Liver (tissue), 9 donors: ENCODE measurements around the gene TRPT1. TPM values are rescaled to one million over a fixed set of nuclear protein-coding genes. Genes with fewer than 3 reads are reported as not detected.

Experiments
- DNase-seq: peaks from one replicate; pipeline ENCODE4 v3.0.0-alpha.2; 2017; ENCODE audit warnings: low spot score
- H3K27ac ChIP-seq, 2 donors: one replicate each; pipeline ENCODE4 v1.7.0; 2013; ENCODE audit warnings: inconsistent platforms in 2 of 2, low read length in 2 of 2, control low read depth in 1 of 2, low read depth in 1 of 2, mild to moderate bottlenecking in 1 of 2
- H3K27me3 ChIP-seq, 4 donors: one replicate each; pipeline versions ENCODE4 v1.6.1 to v1.7.0; 2013; ENCODE audit warnings: low read length in 3 of 4, inconsistent platforms in 1 of 4, mild to moderate bottlenecking in 1 of 4, moderate library complexity in 1 of 4; ENCODE audit not compliant: control insufficient read depth in 4 of 4, insufficient read depth in 4 of 4
- H3K36me3 ChIP-seq, 4 donors: one replicate each; pipeline versions ENCODE4 v1.6.1 to v1.7.0; 2013; ENCODE audit warnings: low read length in 3 of 4, mild to moderate bottlenecking in 3 of 4, low read depth in 1 of 4, moderate library complexity in 1 of 4; ENCODE audit not compliant: control insufficient read depth in 4 of 4, insufficient read depth in 3 of 4
- H3K4me1 ChIP-seq, 4 donors: one replicate each; pipeline versions ENCODE4 v1.6.1 to v1.7.0; 2013; ENCODE audit warnings: low read length in 3 of 4, mild to moderate bottlenecking in 3 of 4, moderate library complexity in 1 of 4; ENCODE audit not compliant: control insufficient read depth in 4 of 4, insufficient read depth in 4 of 4
- H3K4me3 ChIP-seq, 3 donors: one replicate each; pipeline versions ENCODE4 v1.6.1 to v1.7.0; 2013; ENCODE audit warnings: low read length in 3 of 3, control low read depth in 1 of 3, low read depth in 1 of 3, mild to moderate bottlenecking in 1 of 3
- H3K9ac ChIP-seq, 2 donors: one replicate each; pipeline ENCODE4 v1.7.0; 2013; ENCODE audit warnings: low read length in 2 of 2, mild to moderate bottlenecking in 2 of 2, moderate library complexity in 2 of 2, control low read depth in 1 of 2, low read depth in 1 of 2
- H3K9me3 ChIP-seq, 4 donors: one replicate each; pipeline versions ENCODE4 v1.6.1 to v1.7.0; 2013; ENCODE audit warnings: low read length in 3 of 4; ENCODE audit not compliant: control insufficient read depth in 4 of 4
- ATF3 ChIP-seq: IDR thresholded peaks from 2 replicates; pipeline ENCODE4 v1.6.1; 2016; ENCODE audit warnings: antibody characterized with exemption
- CTCF ChIP-seq: fragments of 150-350 bp; IDR thresholded peaks from 2 replicates; pipeline ENCODE4 v1.5.1; 2017; ENCODE audit warnings: improper control_type of control experiment, low read depth, low read length; ENCODE audit not compliant: missing input control
- EGR1 ChIP-seq, 2 donors: IDR thresholded peaks; 2 replicates each; pipeline ENCODE4 v1.6.1; 2016 to 2018; ENCODE audit warnings: antibody characterized with exemption in 2 of 2, low read depth in 2 of 2
- FOXA1 ChIP-seq: IDR thresholded peaks from 2 replicates; pipeline ENCODE4 v1.6.1; 2016; ENCODE audit warnings: antibody characterized with exemption
- FOXA2 ChIP-seq: IDR thresholded peaks from 2 replicates; pipeline ENCODE4 v1.6.1; 2016; ENCODE audit warnings: antibody characterized with exemption
- GABPA ChIP-seq, 2 donors: IDR thresholded peaks in 1 of 2; conservative IDR thresholded peaks in 1 of 2; 2 replicates each; pipeline ENCODE4 v1.6.1; 2016; ENCODE audit warnings: antibody characterized with exemption in 2 of 2, mild to moderate bottlenecking in 1 of 2, moderate library complexity in 1 of 2
- HNF4A ChIP-seq, 2 donors: conservative IDR thresholded peaks; 2 replicates each; pipeline ENCODE4 v1.6.1; 2016; ENCODE audit warnings: antibody characterized with exemption in 2 of 2, mild to moderate bottlenecking in 2 of 2
- HNF4G ChIP-seq: IDR thresholded peaks from 2 replicates; pipeline ENCODE4 v1.6.1; 2016; ENCODE audit warnings: antibody characterized with exemption
- JUND ChIP-seq, 2 donors: IDR thresholded peaks; 2 replicates each; pipeline ENCODE4 v1.6.1; 2016; ENCODE audit warnings: antibody characterized with exemption in 2 of 2
- MAX ChIP-seq: IDR thresholded peaks from 2 replicates; pipeline ENCODE4 v1.6.1; 2016; ENCODE audit warnings: antibody characterized with exemption
- NR2F2 ChIP-seq: IDR thresholded peaks from 2 replicates; pipeline ENCODE4 v1.6.1; 2016; ENCODE audit warnings: antibody characterized with exemption
- RAD21 ChIP-seq, 2 donors: IDR thresholded peaks; 2 replicates each; pipeline ENCODE4 v1.6.1; 2016; ENCODE audit warnings: antibody characterized with exemption in 2 of 2, mild to moderate bottlenecking in 2 of 2
- REST ChIP-seq: IDR thresholded peaks from 2 replicates; pipeline ENCODE4 v1.6.1; 2016; ENCODE audit warnings: antibody characterized with exemption, mild to moderate bottlenecking
- RXRA ChIP-seq, 2 donors: IDR thresholded peaks; 2 replicates each; pipeline ENCODE4 v1.6.1; 2017 to 2018; ENCODE audit warnings: antibody characterized with exemption in 2 of 2, mild to moderate bottlenecking in 1 of 2
- SP1 ChIP-seq: IDR thresholded peaks from 2 replicates; pipeline ENCODE4 v1.6.1; 2018; ENCODE audit warnings: antibody characterized with exemption, mild to moderate bottlenecking
- TAF1 ChIP-seq: conservative IDR thresholded peaks from 2 replicates; pipeline ENCODE4 v1.6.1; 2016; ENCODE audit warnings: antibody characterized with exemption, mild to moderate bottlenecking
- YY1 ChIP-seq: IDR thresholded peaks from 2 replicates; pipeline ENCODE4 v1.6.1; 2016; ENCODE audit warnings: antibody characterized with exemption, mild to moderate bottlenecking
- ZBTB33 ChIP-seq: IDR thresholded peaks from 2 replicates; pipeline ENCODE4 v1.6.1; 2016; ENCODE audit warnings: antibody characterized with exemption
- WGBS: extraction: QIAGEN DNeasy Blood & Tissue Kit; methylation state at CpG from one replicate; pipeline ENCODE4 v1.1.7; 2013; 5-methylcytosine and 5-hydroxymethylcytosine counted together
- polyA plus RNA-seq, 2 donors: library from polyadenylated mRNA; stranded (reverse) in 1 of 2; unstranded in 1 of 2; fragments of 200-250 nt in 1 of 2; fragments of >200 nt in 1 of 2; fragmentation: Nextera tagmentation in 1 of 2; extraction: Ambion mirVana in 1 of 2; gene quantifications; one replicate each; pipeline versions ENCODE4 v1.2.1 to v1.2.3, GENCODE V29; 2013 to 2015
- total RNA-seq, 2 donors: library from RNA; depleted of rRNA; stranded (reverse); fragments of >200 nt; gene quantifications; one replicate each; pipeline ENCODE4 v1.2.3, GENCODE V29; 2014
- donor health status: healthy.
- donor health status: healthy.
- donor health status: healthy.
- donor health status: healthy.
- donor health status: healthy.

Gene TRPT1
- total and polyA plus RNA-seq, 4 donors = 14.0 to 37.8 (median 20.8) TPM

GRCh38 chr11:64224891-64225607, 937 bp downstream of the TRPT1 start:
- H3K9me3 ChIP-seq = no peaks in the 10 kb centered on the region
- DNase-seq = no peak
- H3K4me3 ChIP-seq = peak overlapping the region; percentile 51 to 71 (median 67)
- 72% methylated on average over 22 of the region's 22 CpGs for WGBS
- peak overlapping the region; percentile 52 to 92 for H3K27ac ChIP-seq
- H3K4me1 ChIP-seq = peaks cover 11 to 39% (median 26%) of the 10 kb centered on the region in 4 donors
- peak overlapping the region in 1 of 2 donors; percentile 45 for H3K9ac ChIP-seq
- H3K27me3 ChIP-seq = no peaks in the 10 kb centered on the region
- H3K36me3 ChIP-seq = peaks cover 0 to 24% (median 8%) of the 10 kb centered on the region in 4 donors
- TF ChIP-seq HNF4G = no peak
- TF ChIP-seq SP1 = no peak
- TF ChIP-seq MAX = no peak
- no peak for TF ChIP-seq FOXA1
- no peak for TF ChIP-seq YY1
- no peak for TF ChIP-seq ATF3
- TF ChIP-seq RXRA (IDR thresholded peaks at IDR 0.05) = no peak
- no peak for TF ChIP-seq TAF1
- TF ChIP-seq EGR1 (IDR thresholded peaks at IDR 0.05; ENCODE audit: low read depth in 2 of 2) = no peak
- TF ChIP-seq GABPA (IDR thresholded peaks at IDR 0.05 in 1 of 2, conservative IDR thresholded peaks at IDR 0.05 in 1 of 2) = no peak
- no peak for TF ChIP-seq REST
- no peak for TF ChIP-seq HNF4A (conservative IDR thresholded peaks at IDR 0.05)
- TF ChIP-seq RAD21 (IDR thresholded peaks at IDR 0.05) = no peak
- TF ChIP-seq ZBTB33 = no peak
- TF ChIP-seq CTCF = no peak
- TF ChIP-seq FOXA2 = no peak
- TF ChIP-seq NR2F2 = no peak
- no peak for TF ChIP-seq JUND (IDR thresholded peaks at IDR 0.05)
